Mucosa of descending colon (tissue), 3 donors: Measurements from ENCODE around the gene AGTPBP1. TPM values are rescaled to one million over a fixed set of nuclear protein-coding genes. Genes with fewer than 3 reads are reported as not detected.

Experiments used
- ATAC-seq: fragments of 200-7000 bp; cut with Tn5 transposase; one replicate; pipeline ENCODE4 v1.9.1; 2020; ENCODE audit warnings: mild to moderate bottlenecking, moderate library complexity
- DNase-seq, 3 donors: peaks; one replicate each; pipeline ENCODE4 v3.0.0-alpha.2; 2020
- H3K36me3 ChIP-seq: fragments of 200-600 bp; one replicate; pipeline ENCODE4 v1.8.0; 2021; ENCODE audit warnings: low read depth, mild to moderate bottlenecking
- H3K4me1 ChIP-seq: fragments of 200-600 bp; one replicate; pipeline ENCODE4 v1.8.0; 2021; ENCODE audit warnings: low read depth, mild to moderate bottlenecking
- H3K4me3 ChIP-seq: fragments of 200-600 bp; one replicate; pipeline ENCODE4 v1.8.0; 2021; ENCODE audit warnings: mild to moderate bottlenecking
- H3K9me3 ChIP-seq: fragments of 200-600 bp; one replicate; pipeline ENCODE4 v1.8.0; 2021; ENCODE audit warnings: mild to moderate bottlenecking
- CTCF ChIP-seq: fragments of 200-600 bp; IDR thresholded peaks from one replicate; pipeline ENCODE4 v1.8.0; 2022; ENCODE audit warnings: antibody characterized with exemption, mild to moderate bottlenecking
- intact Hi-C, 2 donors: fragments of 100-400 bp; cut with DNase I in 1 of 2; cut with micrococcal nuclease in 1 of 2; formaldehyde crosslinking; loops; one replicate each; pipeline versions ENCODE4 v1.11.0 to v1.11.1; 2022; cut with DNase I, micrococcal nuclease
- total RNA-seq, 3 donors: library from RNA; stranded (reverse); fragmentation: NEBNext Ultra II Directional in 2 of 3; extraction: Animal tissue kit (Norgen Biotek cat#: 25700) in 2 of 3; gene quantifications; one replicate each; pipeline versions ENCODE4 v1.2.1 to v1.2.4, GENCODE V29; 2021 to 2023
- donor health status: DM: no; HTN: no; CAD: no; lungs with moderate emphysema.
- donor health status: DM: no; HTN: no; CAD: no.
- donor health status: DM: no; HTN: yes; CAD: no.

AGTPBP1 gene
- total RNA-seq, 3 donors from 2014 or later, result 11.7 to 17.9 (median 15.9) TPM

GRCh38 chr9:85662573-85662972 lies 79.2 kb downstream of the AGTPBP1 start:
- intact Hi-C loops, result no loop called here
- no peaks in the 10 kb centered on the region for H3K36me3 ChIP-seq
- ATAC-seq, result no peak
- no peaks in the 10 kb centered on the region for H3K9me3 ChIP-seq
- H3K4me3 ChIP-seq, result no peak overlapping the region
- no peak for TF ChIP-seq CTCF
- no peaks in the 10 kb centered on the region for H3K4me1 ChIP-seq
- DNase-seq, result no peak

- no peak for TF ChIP-seq CTCF
- H3K4me1 ChIP-seq, result no peaks in the 10 kb centered on the region
- ATAC-seq, result no peak
- no peak overlapping the region for H3K4me3 ChIP-seq
- no peaks in the 10 kb centered on the region for H3K9me3 ChIP-seq
- DNase-seq, result no peak
- no peaks in the 10 kb centered on the region for H3K36me3 ChIP-seq
- intact Hi-C loops, result no loop called here
These were observed 83.0 kb downstream of the AGTPBP1 start for GRCh38 chr9:85658716-85659115.

- Histone ChIP-seq H3K4me1 (no peaks in the 10 kb centered on the region), H3K4me3 (no peak overlapping the region), H3K9me3 (no peaks in the 10 kb centered on the region), H3K36me3 (no peaks in the 10 kb centered on the region)
- DNase-seq, result no peak
- ATAC-seq, result no peak
- no peak for TF ChIP-seq CTCF
- intact Hi-C loops, result no loop called here
These were observed 88.6 kb downstream of the AGTPBP1 start for GRCh38 chr9:85653153-85653552.

- intact Hi-C loops, result no loop called here
- H3K4me1 ChIP-seq, result no peaks in the 10 kb centered on the region
These were observed 94.2 kb downstream of the AGTPBP1 start for GRCh38 chr9:85647571-85647970.

GRCh38 chr9:85645909-85646627 lies 95.7 kb downstream of the AGTPBP1 start:
- Histone ChIP-seq H3K4me3 (no peak overlapping the region), H3K9me3 (no peaks in the 10 kb centered on the region), H3K4me1 (no peaks in the 10 kb centered on the region), H3K36me3 (no peaks in the 10 kb centered on the region)
- DNase-seq, result no peak
- ATAC-seq, result no peak
- no peak for TF ChIP-seq CTCF
- intact Hi-C loops, result no loop called here

More at GRCh38 chr9:85647571-85647970, 94.2 kb downstream of the AGTPBP1 start:
- DNase-seq, result no peak
- no peaks in the 10 kb centered on the region for H3K36me3 ChIP-seq
- no peak overlapping the region for H3K4me3 ChIP-seq
- no peak for ATAC-seq
- H3K9me3 ChIP-seq, result no peaks in the 10 kb centered on the region
- no peak for TF ChIP-seq CTCF

- DNase-seq, result no peak
- Histone ChIP-seq H3K4me1 (no peaks in the 10 kb centered on the region), H3K9me3 (no peaks in the 10 kb centered on the region), H3K4me3 (no peak overlapping the region), H3K36me3 (no peaks in the 10 kb centered on the region)
- no peak for TF ChIP-seq CTCF
- ATAC-seq, result no peak
- intact Hi-C loops, result no loop called here
These were observed 101.3 kb downstream of the AGTPBP1 start for GRCh38 chr9:85640425-85640824.
